LNCAP (cell line): ENCODE measurements around the gene SFSWAP.

ENCODE experiments used
- CTCF ChIP-seq: fragments of 450-650 bp; IDR thresholded peaks from 2 replicates; pipeline ENCODE4 v1.5.1; 2017; ENCODE audit warnings: mild to moderate bottlenecking

Gene SFSWAP

DNA sequence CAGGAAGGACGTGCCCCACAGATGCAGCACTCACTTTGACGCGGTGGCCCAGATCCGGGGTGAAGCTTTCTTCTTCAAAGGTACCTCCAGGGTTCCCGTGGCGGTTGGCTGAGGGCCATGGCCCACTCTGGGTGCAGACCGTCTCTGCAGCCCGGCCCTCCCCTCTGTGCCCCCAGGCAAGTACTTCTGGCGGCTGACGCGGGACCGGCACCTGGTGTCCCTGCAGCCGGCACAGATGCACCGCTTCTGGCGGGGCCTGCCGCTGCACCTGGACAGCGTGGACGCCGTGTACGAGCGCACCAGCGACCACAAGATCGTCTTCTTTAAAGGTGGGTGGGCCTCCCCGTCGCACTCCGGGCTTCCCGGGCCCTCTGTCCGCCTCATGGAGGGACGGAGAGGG, 134.2 kb downstream of the SFSWAP start:
- no peak for TF ChIP-seq CTCF

DNA sequence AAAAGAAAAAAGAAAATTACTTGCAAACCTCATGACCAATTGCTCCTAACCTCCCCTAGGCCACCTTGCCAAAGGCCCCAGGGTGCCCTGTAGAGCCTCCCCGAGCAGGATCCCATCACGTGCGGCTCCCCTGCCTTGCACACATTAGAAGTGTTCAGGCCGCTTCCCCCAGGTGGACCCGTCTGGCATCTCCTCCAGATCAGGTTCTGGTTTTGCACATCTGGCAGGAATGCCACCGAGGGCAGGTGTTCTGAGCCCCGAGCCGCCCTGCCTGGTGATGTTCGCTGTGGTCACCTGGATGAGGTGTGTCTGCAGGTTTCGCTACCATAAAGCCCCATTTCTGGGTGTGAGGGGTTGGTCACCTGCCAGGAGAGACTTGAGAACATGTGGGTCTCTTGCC, 136.6 kb downstream of the SFSWAP start:
- no peak for TF ChIP-seq CTCF

GRCh38 chr12:131848753-131849152, 137.9 kb downstream of the SFSWAP start:
- TF ChIP-seq CTCF, result no peak
